ENCODE data around the gene INTS6L.

- TF ChIP-seq GATA2 (IDR thresholded peaks at IDR 0.05; ENCODE audit: low read depth, low read length) (no peak), GATA3 (IDR thresholded peaks at IDR 0.05; ENCODE audit: low read depth, low read length) (no peak)
Observed at GRCh38 chrX:135543172-135543571, 22.7 kb downstream of the INTS6L start.

Data from SH-SY5Y (cell line).